Measurements from ENCODE around the gene ZCWPW1. TPM values are rescaled to one million over a fixed set of nuclear protein-coding genes. Genes with fewer than 3 reads are reported as not detected.

ZCWPW1 gene
- total and polyA plus RNA-seq, 2 experiments from 2014 or later, result 0.59 to 2.7 TPM

- no peak for DNase-seq (ENCODE audit: low spot score)
- no peak overlapping the region for H3K27ac Mint-ChIP-seq
These were observed 4.2 kb upstream of the ZCWPW1 start for GRCh38 chr7:100432621-100433275.

More at GRCh38 chr7:100432621-100433275, 4.2 kb upstream of the ZCWPW1 start:
- Histone ChIP-seq H3K4me2 (peak overlapping the region; percentile 79; the same call in 1 of the 2 replicates), H3K27me3 (ENCODE audit: insufficient read depth) (peaks cover 2% of the 10 kb centered on the region), H4K20me1 (replicated peaks; ENCODE audit: insufficient read depth) (peaks cover 3% of the 10 kb centered on the region; the same call in 1 of the 2 replicates), H3K36me3 (ENCODE audit: insufficient read depth) (peaks cover 9% of the 10 kb centered on the region; the same call in 1 of the 2 replicates), H3K4me1 (ENCODE audit: insufficient read depth) (peaks cover 29% of the 10 kb centered on the region; the same call in 1 of the 2 replicates), H3K4me3 (peak overlapping the region; percentile 67; the same call in 1 of the 2 replicates), H3K27ac (ENCODE audit: low read depth) (peak overlapping the region; percentile 81), H3F3A (replicated peaks; ENCODE audit: low read depth) (peaks cover 39% of the 10 kb centered on the region), H2AFZ (no peak overlapping the region), H3K79me2 (replicated peaks; ENCODE audit: insufficient read depth) (peaks cover 44% of the 10 kb centered on the region), H3K9me2 (ENCODE audit: insufficient read depth) (no peaks in the 10 kb centered on the region)
- TF ChIP-seq REST (IDR thresholded peaks at IDR 0.05; ENCODE audit: unreplicated experiment) (no peak), ZNF114 (CRISPR knock-in tag; IDR thresholded peaks at IDR 0.05) (no peak), STAT1 (IDR thresholded peaks at IDR 0.05; ENCODE audit: unreplicated experiment) (no peak), CREB1 (CRISPR knock-in tag; IDR thresholded peaks at IDR 0.05; ENCODE audit: low read depth) (no peak), POLR2AphosphoS5 (IDR thresholded peaks at IDR 0.05; ENCODE audit: low read depth) (no peak), ZNF462 (CRISPR knock-in tag; IDR thresholded peaks at IDR 0.05) (no peak), NANOG (IDR thresholded peaks at IDR 0.05; ENCODE audit: borderline replicate concordance) (no peak), EZH2phosphoT487 (IDR thresholded peaks at IDR 0.05; ENCODE audit: unreplicated experiment) (no peak), ZNF331 (CRISPR knock-in tag; IDR thresholded peaks at IDR 0.05; ENCODE audit: low read depth) (no peak), CTCF (conservative IDR thresholded peaks at IDR 0.05; ENCODE audit: low read depth in 2 of 2) (no peak), JUNB (IDR thresholded peaks at IDR 0.05; ENCODE audit: unreplicated experiment) (no peak), ETS1 (IDR thresholded peaks at IDR 0.05) (no peak), EZH2 (IDR thresholded peaks at IDR 0.05; ENCODE audit: low read depth, unreplicated experiment) (no peak)
- H3K4me3 Mint-ChIP-seq, result peak overlapping the region; percentile 93
- H3K36me3 Mint-ChIP-seq (ENCODE audit: low read depth), result peaks cover 59% of the 10 kb centered on the region
- H3K9me3 Mint-ChIP-seq, result peaks cover 17% of the 10 kb centered on the region
- H3K27me3 Mint-ChIP-seq (ENCODE audit: insufficient read depth, low read depth, poor library complexity), result peaks cover 43% of the 10 kb centered on the region
- peaks cover 48% of the 10 kb centered on the region for H3K4me1 Mint-ChIP-seq
- no peak for ATAC-seq

Data from GM23338 (cell line).